NCI-H1417 (cell line): ENCODE results near the gene TMEM179.

Experiments used
- DNase-seq, 3 experiments: peaks; one replicate each; lab custom pipeline; 2025; lab: John Stamatoyannopoulos, UW

The TMEM179 gene

DNA sequence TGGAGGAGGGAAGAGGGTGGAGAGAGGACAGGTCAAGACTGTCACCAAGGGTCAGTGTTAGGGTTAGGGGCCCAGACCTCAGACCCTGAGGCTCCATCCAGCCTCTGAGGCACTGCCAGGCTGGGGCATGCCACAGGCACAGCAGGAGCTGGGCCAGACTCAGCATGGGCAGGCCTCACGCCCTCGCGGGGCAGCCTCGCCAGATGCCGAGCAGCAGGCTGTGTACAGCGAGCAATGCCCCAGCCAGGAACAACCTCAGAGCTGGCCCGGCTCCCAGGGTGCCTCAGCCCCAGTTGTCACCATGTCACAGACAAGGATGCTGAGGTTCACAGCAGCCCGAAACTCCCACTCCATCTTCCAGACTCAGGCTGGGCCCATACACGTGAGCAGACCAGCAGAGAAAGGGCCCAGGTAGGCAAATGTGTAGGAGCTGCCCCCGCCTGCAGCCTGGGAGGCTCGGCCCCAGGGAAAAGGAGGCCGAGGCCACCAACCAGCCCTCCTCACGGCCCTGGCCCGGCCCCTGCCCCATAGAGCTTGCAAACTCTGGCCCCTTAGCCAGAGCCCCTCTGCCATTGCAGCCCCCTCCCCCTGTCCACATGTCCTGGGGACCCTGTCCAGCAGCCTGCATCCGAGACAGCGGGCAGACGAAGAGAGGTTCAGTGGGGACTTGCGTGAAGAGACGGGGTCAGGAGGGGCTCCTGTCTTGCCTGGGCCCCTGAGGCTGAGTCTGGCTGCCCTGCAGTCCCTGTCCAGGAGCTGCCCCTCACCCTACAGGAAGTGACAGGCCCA, 17.5 kb downstream of the TMEM179 start:
- peak in 1 of 3 experiments; percentile 15 for DNase-seq

- DNase-seq, result no peak
Measured at GRCh38 chr14:104585966-104586697, 18.4 kb downstream of the TMEM179 start.

DNA sequence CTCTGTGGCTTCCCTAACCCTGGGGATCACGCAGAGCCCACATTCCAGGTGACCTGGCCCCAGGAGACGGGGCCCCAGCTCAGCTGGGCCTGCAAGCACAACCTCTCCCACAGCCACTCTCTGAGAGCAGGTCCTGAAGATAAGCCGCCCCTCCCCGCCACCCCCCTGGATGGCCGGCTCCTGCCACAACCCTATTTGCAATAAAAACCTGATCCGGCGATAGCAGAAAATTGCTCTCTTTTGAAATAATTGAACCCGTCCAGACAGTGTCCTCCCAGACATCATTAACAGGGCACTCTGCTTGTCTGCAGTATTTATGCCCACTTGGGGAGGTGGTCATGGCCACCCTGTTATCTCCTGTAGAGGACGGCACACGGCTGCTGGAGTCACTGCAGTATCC, 20.0 kb downstream of the TMEM179 start:
- DNase-seq, result peak in 1 of 3 experiments; percentile 64

DNA sequence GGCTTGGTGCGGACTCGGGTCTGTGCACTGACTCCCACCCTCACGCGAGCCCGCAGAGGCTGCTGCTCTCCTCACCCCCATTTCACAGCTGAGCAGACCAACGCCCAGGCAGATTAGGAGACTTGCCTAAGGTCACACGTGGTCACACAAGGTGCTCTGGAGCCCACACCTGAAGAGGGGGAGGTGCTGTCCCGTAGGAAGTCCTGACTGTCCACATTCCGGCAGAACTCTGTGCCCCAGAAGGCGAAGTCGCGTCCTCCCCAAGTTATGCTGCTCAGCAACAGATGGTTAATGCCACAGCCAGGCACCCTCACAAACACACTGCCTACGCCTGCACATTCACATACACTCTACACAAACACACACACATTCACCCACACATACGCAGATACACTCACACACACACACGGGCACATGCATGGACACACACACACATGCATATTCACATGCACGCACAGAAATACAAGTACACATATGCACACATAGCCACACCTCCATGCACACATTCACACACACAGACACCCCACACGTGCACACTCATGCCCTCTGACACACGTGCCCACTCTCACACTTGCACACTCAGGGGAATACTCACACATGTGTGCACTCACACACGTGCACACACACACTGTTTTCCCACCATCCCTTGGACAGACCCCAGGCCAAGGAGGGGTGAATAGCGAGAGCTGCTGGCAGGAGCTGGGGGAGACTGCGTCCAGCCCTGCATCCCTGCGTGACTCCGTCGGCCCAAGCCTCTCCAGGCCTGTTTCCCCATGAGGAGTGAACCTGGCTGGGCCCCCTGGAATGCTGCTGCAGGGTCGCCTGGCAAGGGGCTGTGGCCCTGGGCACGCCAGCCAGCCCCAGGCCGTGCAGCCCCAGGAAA, 20.9 kb downstream of the TMEM179 start:
- DNase-seq, result no peak

GRCh38 chr14:104582662-104583061, 21.9 kb downstream of the TMEM179 start:
- no peak for DNase-seq

DNA sequence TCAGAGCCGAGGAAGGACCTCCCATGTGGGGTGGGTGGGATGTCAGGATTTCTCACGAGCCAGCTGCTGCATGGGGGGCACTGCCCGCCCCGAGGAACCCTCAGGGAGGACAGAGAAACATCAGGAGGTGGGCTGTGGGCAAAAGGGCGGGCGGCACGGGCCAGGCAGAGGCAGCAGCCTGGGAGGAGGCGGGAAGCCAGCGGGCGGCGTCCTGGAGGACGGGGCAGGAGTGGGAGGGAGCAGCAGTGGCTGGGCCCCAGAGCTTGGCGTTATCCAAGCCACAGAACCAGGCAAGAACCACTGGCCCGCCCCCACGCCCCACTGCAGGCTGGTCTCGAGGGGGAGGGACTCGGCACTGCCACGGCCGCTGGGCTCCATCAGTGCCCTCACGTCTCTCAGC, 22.6 kb downstream of the TMEM179 start:
- no peak for DNase-seq

DNA sequence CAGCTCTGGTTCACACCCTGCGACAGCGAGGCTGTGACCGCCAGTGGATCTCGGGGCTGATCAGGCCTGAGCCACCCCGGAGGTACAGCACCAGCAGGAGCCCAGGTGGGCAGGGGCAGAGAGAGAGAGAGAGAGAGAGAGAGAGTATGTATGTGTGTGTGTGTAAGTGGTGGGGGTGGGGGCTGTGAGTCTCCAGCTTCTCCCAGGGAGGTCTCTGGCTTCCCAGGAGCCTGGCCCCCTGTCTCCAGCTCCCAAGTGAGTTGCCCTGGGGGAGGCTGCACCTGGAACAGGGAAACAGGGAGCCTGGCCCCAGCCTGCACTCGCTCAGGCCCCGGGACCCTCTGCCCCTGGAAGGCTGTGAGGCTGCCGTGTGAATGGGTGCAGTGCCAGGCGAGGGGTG, 23.1 kb downstream of the TMEM179 start:
- no peak for DNase-seq

DNA sequence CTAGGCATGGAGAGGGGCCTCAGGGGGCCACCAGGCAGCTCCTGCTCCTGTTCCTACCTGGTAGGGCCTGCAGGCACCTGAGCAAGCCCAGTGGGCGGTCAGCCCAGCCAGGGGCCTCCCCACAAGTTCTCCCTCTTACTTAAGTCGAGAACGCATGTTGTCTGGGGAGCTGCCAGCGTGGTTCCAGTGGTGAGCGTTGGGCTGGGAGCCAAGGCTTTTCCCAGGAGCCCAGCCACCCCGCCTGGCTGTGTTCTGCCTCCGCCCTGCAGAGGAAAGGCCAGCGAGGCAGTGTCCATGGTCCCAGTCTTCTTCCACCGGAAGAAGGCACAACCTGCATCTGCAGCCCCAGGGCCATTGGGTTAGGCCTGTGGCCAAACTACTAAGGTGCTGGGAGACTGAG, 23.6 kb downstream of the TMEM179 start:
- no peak for DNase-seq

DNA sequence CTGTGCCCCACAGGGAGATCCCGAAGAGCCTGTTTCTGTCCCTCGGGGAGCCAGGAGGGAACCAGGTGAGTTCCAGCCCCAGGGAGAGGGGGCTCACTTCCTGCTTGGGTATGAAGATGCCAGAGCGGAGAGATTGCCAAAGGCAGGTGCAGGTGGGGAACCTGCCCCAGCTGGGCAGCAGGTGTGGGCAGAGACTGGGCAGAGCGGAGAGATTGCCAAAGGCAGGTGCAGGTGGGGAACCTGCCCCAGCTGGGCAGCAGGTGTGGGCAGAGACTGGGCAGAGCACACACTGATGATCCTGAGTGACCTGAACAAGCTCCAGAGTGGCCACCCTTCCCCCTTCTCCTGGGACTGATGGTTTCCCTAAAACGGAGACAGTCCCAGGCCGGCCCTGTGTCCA, 24.6 kb downstream of the TMEM179 start:
- peak in 1 of 3 experiments; percentile 67 for DNase-seq

- DNase-seq, result peak in 1 of 3 experiments; percentile 46
Measured at GRCh38 chr14:104579507-104579906, 25.1 kb downstream of the TMEM179 start, which contains the start of gene C14orf180. TSS of gene C14orf180 (plus strand) at chr14:104579764. CDS start at chr14:104586431, 6,667 bp downstream.

DNA sequence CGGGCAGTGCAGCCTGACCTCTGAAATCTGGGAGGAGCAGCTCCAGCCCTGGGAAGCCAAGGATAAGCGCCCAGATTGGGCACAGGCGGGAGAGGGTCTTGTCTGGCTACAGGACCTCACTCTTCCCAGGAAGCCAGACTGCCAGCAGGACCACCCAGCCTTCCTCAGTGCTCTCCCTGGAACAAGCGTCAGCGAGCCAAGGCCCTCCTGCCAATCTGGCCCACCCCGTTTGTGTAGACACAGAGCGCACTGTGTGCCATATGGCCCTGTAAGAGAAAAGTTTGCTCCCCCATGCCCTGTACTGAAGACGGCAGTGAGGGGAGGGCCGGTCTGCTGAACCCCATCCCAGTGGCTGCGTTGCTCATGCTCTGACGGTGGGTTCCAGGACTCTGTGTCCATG, 26.3 kb downstream of the TMEM179 start:
- DNase-seq, result no peak

- DNase-seq, result no peak
Measured at GRCh38 chr14:104577847-104578301, 26.7 kb downstream of the TMEM179 start.

DNA sequence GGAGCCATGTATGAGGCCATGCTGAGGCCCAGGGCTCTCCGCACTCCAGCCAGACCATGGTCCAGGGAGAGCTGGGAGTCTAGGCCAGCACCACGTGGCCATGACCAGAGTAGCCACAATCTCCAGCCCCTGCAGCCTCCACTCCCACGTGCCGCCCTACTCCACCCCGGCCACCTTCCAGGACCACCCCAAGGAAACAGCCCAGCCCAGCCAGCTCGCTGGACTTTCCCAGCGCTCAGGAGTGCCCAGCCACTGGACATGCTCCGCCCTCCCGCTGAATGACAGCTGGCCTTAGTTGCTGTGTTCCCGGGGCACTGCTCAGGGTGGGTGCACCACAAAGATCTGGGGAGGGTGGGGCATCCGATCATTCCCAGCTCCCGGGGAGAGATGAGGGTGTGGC, 27.1 kb downstream of the TMEM179 start:
- no peak for DNase-seq

DNA sequence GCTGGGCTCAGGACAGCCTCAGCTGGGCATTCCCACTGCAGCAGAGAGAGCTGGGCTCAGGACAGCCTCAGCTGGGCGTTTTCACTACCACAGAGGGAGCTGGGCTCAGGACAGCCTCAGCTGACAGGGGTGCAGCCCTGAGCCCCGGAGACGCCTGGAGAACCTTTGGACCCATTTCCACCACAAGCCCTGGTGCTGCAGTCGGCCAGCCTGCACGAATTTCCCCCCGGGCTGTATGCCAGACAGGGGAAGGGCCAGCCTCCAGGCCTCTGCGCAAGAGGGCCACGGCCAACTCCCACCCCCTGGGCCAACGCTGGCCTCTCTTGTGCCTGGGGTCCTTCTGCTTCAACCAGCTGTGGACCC, 27.6 kb downstream of the TMEM179 start:
- no peak for DNase-seq

DNA sequence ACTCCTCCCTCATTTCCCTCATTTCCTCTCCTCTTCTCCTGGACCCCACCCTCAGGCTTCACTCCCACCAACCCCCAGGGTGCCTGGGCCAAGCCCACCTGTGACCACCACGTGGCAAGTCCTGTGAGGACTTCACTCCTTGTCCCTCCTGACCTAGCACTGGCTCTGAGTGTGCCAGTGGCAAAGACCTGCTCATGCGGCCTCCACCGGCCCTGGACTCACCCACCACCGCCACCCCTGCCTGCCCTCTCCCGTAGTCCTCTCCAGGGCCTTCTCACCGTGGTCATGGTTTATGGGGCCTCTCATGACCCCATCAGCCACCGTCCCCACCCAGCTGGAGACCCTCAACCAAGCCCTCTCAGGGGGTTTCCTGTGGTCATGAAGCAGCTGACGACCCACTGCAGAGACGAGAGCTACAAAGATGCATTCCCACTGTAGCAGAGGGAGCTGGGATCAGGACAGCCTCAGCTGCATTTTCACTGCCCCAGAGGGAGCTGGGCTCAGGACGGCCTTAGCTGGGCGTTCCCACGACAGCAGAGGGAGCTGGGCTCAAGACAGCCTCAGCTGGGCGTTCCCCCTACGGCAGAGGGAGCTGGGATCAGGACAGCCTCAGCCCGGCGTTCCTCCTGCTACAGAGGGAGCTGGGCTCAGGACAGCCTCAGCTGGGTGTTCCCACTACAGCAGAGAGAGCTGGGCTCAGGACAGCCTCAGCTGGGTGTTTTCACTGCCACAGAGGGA, 28.2 kb downstream of the TMEM179 start:
- no peak for DNase-seq

DNA sequence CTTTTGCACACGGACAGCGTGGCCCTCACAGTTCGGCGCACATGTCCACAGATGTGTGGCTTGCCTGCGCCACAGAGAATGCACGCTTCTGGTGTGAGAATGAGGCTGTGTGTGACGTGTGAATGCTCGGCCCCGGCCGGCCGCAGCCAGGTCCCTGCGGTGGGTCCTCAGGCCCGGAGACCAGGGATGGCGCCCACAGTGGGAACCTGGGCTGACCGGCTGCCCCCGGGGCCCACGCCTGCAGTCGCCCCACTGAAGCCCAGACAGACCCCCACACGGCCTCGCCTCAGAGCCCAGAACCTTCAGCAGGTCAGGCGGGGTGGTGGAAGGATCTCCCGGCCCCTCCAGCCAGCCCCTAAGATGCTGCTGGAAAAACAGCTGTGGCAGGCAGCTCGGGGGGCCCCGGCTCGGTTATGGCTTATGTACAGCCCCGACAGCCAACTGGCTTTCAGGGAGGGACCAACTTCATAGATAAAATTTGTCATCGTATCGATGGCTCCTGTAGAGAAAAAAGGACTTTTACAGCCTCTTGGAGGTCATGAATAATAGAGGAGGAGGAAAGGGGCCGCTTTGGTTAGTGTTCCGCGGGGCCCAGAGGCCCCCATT, 29.5 kb downstream of the TMEM179 start:
- DNase-seq, result no peak

DNA sequence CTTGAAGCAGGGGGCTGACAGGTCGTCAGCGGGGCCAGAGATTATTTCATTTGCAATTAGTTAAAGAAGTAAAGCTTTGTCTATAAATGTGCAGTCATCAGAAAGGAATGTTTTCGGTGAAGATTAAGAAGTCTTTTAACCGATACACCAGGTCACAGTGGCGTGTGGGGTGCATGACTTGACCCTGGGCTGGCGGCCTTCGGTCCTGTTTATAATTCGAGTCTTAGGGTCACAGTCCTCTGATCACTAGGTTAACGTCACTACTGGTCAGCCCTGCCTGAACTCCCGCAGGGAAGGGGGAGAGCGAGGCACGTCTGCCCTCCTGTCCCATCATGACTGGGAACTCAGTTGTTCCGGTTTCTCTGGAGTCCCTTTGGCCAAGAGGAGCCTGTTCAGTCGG, 30.0 kb downstream of the TMEM179 start:
- no peak for DNase-seq

DNA sequence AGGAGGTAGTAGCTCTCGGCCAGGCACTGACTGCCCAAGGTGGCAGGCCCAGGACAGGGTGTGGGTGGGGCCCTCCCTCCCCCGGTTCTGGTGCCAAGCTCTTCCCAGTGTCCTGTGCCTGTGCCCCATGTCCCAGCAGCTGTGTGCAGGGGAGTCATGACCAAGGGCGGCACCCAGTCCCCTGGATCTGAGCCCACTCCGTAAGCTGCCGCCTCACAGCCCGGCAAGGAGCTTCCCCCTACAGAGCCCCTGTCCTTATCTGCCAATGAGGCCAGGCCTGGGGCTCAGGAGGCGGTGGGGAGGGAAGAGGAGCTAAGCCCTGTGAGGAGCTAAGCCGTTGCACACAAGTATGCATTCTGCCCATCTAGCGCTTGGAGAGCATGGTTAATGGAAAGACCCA, 30.6 kb downstream of the TMEM179 start:
- no peak for DNase-seq

DNA sequence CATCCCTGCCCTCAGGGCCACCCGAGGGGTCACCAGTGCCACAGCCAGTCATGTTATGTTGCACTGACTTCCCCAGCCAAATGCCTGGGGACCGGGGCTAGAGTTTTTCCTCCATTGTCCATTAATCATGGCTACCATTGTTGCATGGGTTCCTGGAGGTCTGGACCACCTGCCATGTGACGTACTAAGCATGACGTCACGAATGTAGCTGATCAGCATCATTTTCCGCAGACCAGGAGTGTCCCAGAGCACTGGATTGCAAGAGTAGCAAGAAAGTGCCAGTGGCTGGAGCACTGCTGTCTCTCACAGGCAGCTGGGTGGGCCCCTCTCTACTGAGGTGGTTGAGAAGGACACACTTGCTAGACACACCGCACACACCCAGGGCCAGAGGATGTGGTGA, 31.9 kb downstream of the TMEM179 start:
- no peak for DNase-seq

DNA sequence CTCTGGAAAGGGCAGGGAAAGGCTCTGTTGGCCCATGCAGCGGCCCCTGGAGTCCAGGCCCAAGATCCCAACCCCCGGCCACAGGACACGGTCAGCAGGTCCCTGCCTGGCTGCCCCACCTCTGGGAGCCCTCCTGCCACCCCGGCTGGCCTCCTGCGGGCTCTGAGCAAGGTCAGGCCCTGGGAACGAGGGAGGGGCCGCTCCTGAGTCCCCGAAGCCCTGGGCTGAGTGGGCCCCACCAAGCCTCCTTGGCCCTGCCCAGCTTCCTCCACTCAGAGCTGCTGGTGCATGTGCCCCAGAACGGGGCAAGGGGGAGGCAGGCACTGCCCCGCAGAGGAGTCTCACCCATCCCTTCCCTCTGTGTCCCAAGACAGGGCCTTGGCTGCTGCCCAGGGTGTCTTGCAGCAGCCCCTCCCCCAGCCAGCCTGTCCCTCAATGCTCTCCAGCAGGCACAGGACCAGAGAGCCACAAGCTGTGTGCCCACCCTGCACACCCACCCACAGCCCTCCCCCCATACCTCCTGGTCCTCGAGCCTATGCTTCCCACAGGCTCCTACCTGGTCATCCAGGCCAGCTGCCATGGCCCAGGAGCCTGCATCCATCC, 32.4 kb downstream of the TMEM179 start:
- DNase-seq, result no peak

- DNase-seq, result no peak
Measured at GRCh38 chr14:104571246-104571645, 33.3 kb downstream of the TMEM179 start.
